ENCODE data around the gene TUB.

The TUB gene

DNA sequence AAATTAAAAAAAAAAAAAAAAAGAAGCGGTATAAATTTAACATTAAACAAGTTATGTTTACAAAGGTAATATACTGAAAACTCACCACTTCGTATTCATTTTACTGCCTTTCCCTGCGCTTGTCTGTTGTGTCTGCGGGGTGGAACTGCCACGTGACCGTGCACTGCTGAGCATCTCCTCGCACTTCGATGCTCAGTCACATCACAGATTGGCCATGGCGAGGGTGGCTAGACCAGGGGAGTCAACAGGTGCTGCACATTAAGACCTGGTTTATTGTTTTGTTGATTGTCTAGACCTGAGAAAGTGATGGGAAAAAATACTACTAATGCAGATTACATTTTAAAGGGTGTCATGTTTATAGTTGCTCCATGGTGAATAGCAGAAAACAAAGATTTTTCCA, 22.8 kb upstream of the TUB start:
- H3K4me3 ChIP-seq (ENCODE audit: low read depth, low read length): no peak overlapping the region
- no peak for DNase-seq (ENCODE audit: low read depth)
- in situ Hi-C loops (cut with HindIII; ENCODE audit: low sequenced_read_pairs): no loop called here
- TF ChIP-seq, protein P1, sequence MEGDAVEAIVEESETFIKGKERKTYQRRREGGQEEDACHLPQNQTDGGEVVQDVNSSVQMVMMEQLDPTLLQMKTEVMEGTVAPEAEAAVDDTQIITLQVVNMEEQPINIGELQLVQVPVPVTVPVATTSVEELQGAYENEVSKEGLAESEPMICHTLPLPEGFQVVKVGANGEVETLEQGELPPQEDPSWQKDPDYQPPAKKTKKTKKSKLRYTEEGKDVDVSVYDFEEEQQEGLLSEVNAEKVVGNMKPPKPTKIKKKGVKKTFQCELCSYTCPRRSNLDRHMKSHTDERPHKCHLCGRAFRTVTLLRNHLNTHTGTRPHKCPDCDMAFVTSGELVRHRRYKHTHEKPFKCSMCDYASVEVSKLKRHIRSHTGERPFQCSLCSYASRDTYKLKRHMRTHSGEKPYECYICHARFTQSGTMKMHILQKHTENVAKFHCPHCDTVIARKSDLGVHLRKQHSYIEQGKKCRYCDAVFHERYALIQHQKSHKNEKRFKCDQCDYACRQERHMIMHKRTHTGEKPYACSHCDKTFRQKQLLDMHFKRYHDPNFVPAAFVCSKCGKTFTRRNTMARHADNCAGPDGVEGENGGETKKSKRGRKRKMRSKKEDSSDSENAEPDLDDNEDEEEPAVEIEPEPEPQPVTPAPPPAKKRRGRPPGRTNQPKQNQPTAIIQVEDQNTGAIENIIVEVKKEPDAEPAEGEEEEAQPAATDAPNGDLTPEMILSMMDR (IDR thresholded peaks at IDR 0.05; ENCODE audit: low read depth, low read length, missing control alignments): no peak

DNA sequence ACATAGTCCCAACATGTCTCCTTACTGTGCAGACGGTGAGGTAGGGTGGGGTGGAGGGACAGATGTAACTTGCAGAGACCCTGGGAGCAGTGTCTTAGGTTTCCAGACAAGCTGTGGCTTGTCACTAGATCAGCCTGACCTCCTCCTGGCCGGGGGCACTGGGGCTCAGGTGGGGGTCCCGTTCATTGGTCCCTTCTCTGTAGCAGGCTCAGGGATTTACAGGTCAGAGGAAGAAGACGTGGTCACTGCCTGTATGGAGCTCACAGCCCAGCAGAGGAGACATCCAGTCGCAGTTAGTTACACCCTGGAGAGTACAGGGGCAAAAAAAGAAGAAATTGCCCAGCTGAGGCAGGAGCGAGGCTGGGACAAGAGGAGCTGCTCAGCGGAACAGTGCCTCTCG, 22.0 kb upstream of the TUB start:
- DNase-seq (ENCODE audit: low read depth): no peak
- in situ Hi-C loops (cut with HindIII; ENCODE audit: low sequenced_read_pairs): no loop called here
- TF ChIP-seq, protein P1 (IDR thresholded peaks at IDR 0.05; ENCODE audit: low read depth, low read length, missing control alignments): no peak
- H3K4me3 ChIP-seq (ENCODE audit: low read depth, low read length): no peak overlapping the region

DNA sequence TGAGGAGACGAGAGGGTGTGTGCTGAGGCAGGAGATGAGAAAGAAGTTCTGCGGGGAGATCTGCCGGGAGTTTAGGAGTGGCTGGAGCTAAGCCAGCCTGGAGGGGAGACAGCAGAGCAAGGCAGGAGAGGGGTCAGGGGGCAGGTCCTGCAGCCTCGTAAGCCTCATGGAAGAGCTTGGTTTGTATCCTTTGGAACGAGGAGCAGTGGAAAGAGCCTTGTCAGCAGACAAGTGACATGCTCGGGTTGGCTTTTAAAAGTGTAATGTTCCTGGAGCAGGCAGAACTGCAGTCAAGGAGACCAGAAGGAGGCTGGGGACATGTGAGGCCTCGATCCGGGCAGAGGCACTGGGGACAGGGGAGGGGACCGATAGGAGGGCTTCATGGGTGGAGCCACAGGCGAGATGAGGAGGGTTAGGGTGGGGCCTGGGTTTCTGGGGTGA, 21.4 kb upstream of the TUB start:
- DNase-seq (ENCODE audit: low read depth): no peak
- no peak overlapping the region for H3K4me3 ChIP-seq (ENCODE audit: low read depth, low read length)
- TF ChIP-seq, protein P1 (IDR thresholded peaks at IDR 0.05; ENCODE audit: low read depth, low read length, missing control alignments): no peak
- in situ Hi-C loops (cut with HindIII; ENCODE audit: low sequenced_read_pairs): no loop called here

DNA sequence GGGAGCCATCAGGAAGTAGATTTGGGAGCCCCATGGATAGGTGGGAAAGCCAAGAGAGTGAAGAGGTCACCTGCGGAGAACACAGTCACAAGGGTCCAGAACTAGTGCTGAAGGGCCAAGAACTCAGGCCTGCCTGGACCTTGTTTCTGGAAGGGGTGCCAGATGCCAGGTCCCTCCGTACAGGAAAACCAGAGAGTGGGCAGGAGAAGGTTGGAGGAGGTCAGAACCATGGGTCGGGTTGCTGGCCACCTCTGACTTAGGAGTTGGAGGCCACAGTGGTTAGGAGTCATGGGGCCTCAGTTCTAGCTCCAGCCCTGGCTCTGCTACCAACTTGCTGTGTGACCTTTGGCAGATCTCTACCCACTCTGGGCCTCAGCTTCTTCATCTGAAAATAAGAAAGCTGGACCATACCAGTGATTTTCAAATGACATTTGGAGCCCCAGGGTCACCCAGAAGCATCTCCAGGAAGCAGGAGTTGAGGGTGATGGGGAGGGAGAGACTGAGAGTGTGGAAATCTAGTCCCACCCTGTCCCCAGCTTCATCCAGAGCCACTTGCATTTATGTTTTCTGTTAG, 20.8 kb upstream of the TUB start:
- no peak for DNase-seq (ENCODE audit: low read depth)
- in situ Hi-C loops (cut with HindIII; ENCODE audit: low sequenced_read_pairs): no loop called here

DNA sequence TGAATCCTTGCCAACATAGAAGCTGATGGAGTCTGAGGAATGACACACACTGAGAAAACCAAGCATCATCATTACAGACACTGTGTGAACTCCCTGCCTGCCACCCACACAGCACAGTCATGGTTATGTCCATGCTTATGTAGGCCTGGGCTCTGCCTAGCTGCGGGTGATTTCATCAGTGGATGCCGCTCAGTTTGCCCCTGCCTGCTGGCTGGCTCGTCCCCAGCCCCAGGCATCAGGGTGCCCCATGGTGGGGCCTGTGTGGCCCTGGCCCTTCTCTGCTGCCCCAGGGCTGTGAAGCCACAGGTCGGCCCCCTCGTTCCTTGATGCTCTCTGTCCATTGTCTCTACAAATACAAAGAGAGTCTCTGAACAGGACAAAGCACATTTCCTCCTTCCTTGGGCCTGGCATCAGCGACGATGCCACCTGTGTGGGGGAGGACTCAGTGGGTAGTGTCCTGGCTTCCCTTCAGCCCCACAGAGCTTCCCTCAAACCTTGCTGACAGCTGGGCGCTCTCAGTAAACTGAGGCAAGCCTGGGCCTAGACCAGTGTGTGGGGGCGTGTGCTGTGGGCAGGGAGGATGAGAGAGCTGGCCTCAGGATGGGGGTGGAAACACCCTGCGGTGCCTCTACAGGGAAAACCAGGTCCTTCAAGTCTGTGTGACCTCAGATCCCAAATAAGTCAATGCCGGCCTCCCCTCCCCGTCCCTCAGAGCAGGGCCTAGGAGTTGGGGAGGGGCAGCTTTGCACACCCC, 20.0 kb upstream of the TUB start:
- DNase-seq (ENCODE audit: low read depth): no peak
- in situ Hi-C loops (cut with HindIII; ENCODE audit: low sequenced_read_pairs): no loop called here
- no peak overlapping the region for H3K4me3 ChIP-seq (ENCODE audit: low read depth, low read length)
- TF ChIP-seq, protein P1 (IDR thresholded peaks at IDR 0.05; ENCODE audit: low read depth, low read length, missing control alignments): no peak

More for the DNA sequence above, 20.8 kb upstream of the TUB start:
- TF ChIP-seq, protein P1 (IDR thresholded peaks at IDR 0.05; ENCODE audit: low read depth, low read length, missing control alignments): no peak
- no peak overlapping the region for H3K4me3 ChIP-seq (ENCODE audit: low read depth, low read length)

DNA sequence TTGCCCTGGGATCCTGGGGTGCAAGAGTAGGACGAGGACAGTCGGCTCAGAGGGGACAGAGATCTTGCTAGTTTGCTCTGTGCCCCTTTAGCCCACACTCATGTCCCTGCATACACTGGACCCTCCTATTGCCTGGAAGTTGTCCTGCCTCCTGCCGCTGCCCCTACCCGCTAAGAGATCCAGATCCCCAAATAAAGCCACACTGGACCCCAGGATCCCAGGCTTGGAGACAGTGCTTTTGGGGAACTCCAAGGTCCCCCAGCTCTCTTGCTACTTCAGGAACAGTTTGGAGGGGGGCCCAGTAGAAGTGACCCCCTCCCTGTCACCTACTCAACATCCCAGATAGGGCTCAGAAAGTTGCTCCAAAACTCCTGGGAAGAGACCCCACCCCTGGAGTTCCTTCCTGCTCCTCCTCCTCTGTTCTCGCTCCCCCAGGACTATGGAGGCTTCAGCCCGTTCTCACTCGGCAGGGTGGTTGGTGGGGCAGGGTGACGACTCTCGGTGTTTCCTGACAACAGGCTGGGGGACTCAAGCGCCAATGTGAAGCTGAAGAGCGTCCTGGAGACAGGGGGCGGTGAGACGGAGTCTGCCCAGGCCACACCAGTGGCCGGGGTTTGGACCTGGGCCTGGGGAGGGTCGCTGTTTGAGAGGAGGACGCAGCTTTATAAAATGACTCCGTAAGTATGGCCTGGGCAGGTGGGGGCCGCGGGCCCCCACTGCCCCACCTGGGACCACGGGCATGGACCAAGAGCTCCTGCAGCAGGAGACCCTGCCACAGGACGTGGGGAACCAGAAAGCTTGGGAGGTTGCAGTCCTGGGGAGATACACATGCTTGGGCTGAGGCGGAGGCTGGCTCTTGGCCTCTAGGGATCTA, 19.2 kb upstream of the TUB start:
- DNase-seq (ENCODE audit: low read depth): no peak
- TF ChIP-seq, protein P1 (IDR thresholded peaks at IDR 0.05; ENCODE audit: low read depth, low read length, missing control alignments): no peak
- H3K4me3 ChIP-seq (ENCODE audit: low read depth, low read length): no peak overlapping the region
- in situ Hi-C loops (cut with HindIII; ENCODE audit: low sequenced_read_pairs): no loop called here
